ENCODE data around the gene SIK3. TPM values are rescaled to one million over a fixed set of nuclear protein-coding genes. Genes with fewer than 3 reads are reported as not detected.

SIK3 gene
- total RNA-seq, 1 experiment from 2014 or later: 31.4 TPM

GRCh38 chr11:116997071-116997470 is 101.2 kb downstream of the SIK3 start:
- H3K27me3 ChIP-seq (ENCODE audit: insufficient read depth, low read length): no peaks in the 10 kb centered on the region
- no CpG with 5 or more reads among the region's 2 CpGs for WGBS (ENCODE audit: extremely low coverage, insufficient read length, low lambda C conversion rate)
- no peak overlapping the region for H3K56ac ChIP-seq (ENCODE audit: insufficient read length, low read depth, low read length)
- no peak overlapping the region for H2BK20ac ChIP-seq (ENCODE audit: low read depth, low read length, poor library complexity, severe bottlenecking)
- no peak overlapping the region for H4K91ac ChIP-seq (ENCODE audit: insufficient read length, low read depth, low read length)
- H2AFZ ChIP-seq (ENCODE audit: low read length): no peak overlapping the region
- no peak overlapping the region for H4K5ac ChIP-seq (ENCODE audit: insufficient read length, low read depth, low read length)
- no peak overlapping the region for H3K4me2 ChIP-seq (ENCODE audit: insufficient read depth, insufficient read length, low read length)
- no peak for DNase-seq
- H3K79me1 ChIP-seq (ENCODE audit: insufficient read depth, low read depth, low read length, poor library complexity, severe bottlenecking): no peaks in the 10 kb centered on the region
- Mint-ChIP-seq H3K27ac (no peak overlapping the region), H3K36me3 (ENCODE audit: insufficient read depth in 1 of 3, low read depth in 3 of 3) (no peaks in the 10 kb centered on the region), H3K4me1 (peaks cover 12 to 17% of the 10 kb centered on the region in 2 experiments), H3K9me3 (no peaks in the 10 kb centered on the region), H3K4me3 (no peak overlapping the region), H3K27me3 (ENCODE audit: low read depth) (no peaks in the 10 kb centered on the region)
- peaks cover 3% of the 10 kb centered on the region; the same call in 1 of the 2 replicates for H3K4me1 ChIP-seq (ENCODE audit: insufficient read depth, low read length)
- no peak overlapping the region for H2BK15ac ChIP-seq (ENCODE audit: low read depth, low read length)
- no peak overlapping the region for H2BK5ac ChIP-seq (ENCODE audit: insufficient read length, low read length)
- H3K23me2 ChIP-seq (ENCODE audit: insufficient read length, low read depth, low read length, poor library complexity, severe bottlenecking): no peaks in the 10 kb centered on the region
- H3K9me3 ChIP-seq (ENCODE audit: control insufficient read depth, low read depth, low read length): no peaks in the 10 kb centered on the region
- H4K8ac ChIP-seq (replicated peaks; ENCODE audit: insufficient read length, low read depth, low read length): no peak overlapping the region
- H3K79me2 ChIP-seq (ENCODE audit: insufficient read depth, low read length): peaks cover 4% of the 10 kb centered on the region; the same call in 1 of the 2 replicates
- no peak overlapping the region for H3K4ac ChIP-seq (ENCODE audit: low read depth, low read length)
- no peak overlapping the region for H3K23ac ChIP-seq (ENCODE audit: insufficient read length, low read depth, low read length)
- no peak overlapping the region for H2AK5ac ChIP-seq (ENCODE audit: insufficient read length, low read length)
- no peak overlapping the region for H3K9ac ChIP-seq (ENCODE audit: extremely low read depth, insufficient read length, low read length)
- no peak overlapping the region for H3K27ac ChIP-seq (ENCODE audit: insufficient read length, low read depth, low read length)
- no peaks in the 10 kb centered on the region for H4K20me1 ChIP-seq (ENCODE audit: control insufficient read depth, insufficient read depth, insufficient read length)
- H2BK120ac ChIP-seq (ENCODE audit: low read depth, low read length, poor library complexity, severe bottlenecking): no peak overlapping the region
- no peak overlapping the region for H2BK12ac ChIP-seq (ENCODE audit: insufficient read length, low read depth, low read length)
- no peak for TF ChIP-seq CTCF (conservative IDR thresholded peaks at IDR 0.05)
- H3T11ph ChIP-seq (ENCODE audit: low read length): no peak overlapping the region
- no peak overlapping the region for H3K14ac ChIP-seq (ENCODE audit: insufficient read depth, low read length)
- H3K18ac ChIP-seq (ENCODE audit: insufficient read length, low read depth, low read length): no peak overlapping the region
